H1 (cell line): ENCODE data around the gene SOX15. TPM values are rescaled to one million over a fixed set of nuclear protein-coding genes. Genes with fewer than 3 reads are reported as not detected.

Experiments used
- CTCF ChIA-PET: fragments of 300-600 bp; sonication (Branson Sonifier 250); formaldehyde crosslinking; loops from one replicate; lab custom pipeline; 2021; ENCODE audit not compliant: partially characterized antibody; lab: Charles Lee
- POLR2A ChIA-PET: fragments of 300-600 bp; sonication (Branson Sonifier 250); formaldehyde crosslinking; loops from one replicate; lab custom pipeline; 2021; ENCODE audit warnings: inconsistent platforms; ENCODE audit not compliant: partially characterized antibody; lab: Charles Lee
- DNase-seq, 2 experiments: peaks; one replicate each; pipeline versions ENCODE4 v3.0.0 to v3.0.0-alpha.2; 2010 to 2022; ENCODE audit warnings: low spot score in 2 of 2, low read depth in 1 of 2, mixed read lengths in 1 of 2
- FAIRE-seq: peaks from 2 replicates; lab custom pipeline; 2011; peaks lifted over from hg19 to GRCh38; lab: Jason Lieb, UNC
- H2AFZ ChIP-seq: 2 replicates; pipeline ENCODE4 v1.8.1; 2012; ENCODE audit warnings: low read length, inconsistent platforms
- H2AK5ac ChIP-seq: 2 replicates; pipeline ENCODE4 v1.6.1; 2013; ENCODE audit warnings: low read depth, low read length
- H2BK120ac ChIP-seq: replicated peaks from 2 replicates; pipeline ENCODE3; 2013; ENCODE audit warnings: low read depth, low read length, inconsistent platforms
- H2BK12ac ChIP-seq: 2 replicates; pipeline ENCODE4 v1.6.1; 2013; ENCODE audit warnings: low read depth, low read length
- H2BK15ac ChIP-seq: 2 replicates; pipeline ENCODE4 v1.6.1; 2013; ENCODE audit warnings: low read length
- H2BK20ac ChIP-seq: 2 replicates; pipeline ENCODE4 v1.6.1; 2013; ENCODE audit warnings: low read length
- H2BK5ac ChIP-seq: 2 replicates; pipeline ENCODE4 v1.6.1; 2013; ENCODE audit warnings: low read depth, low read length
- H3K14ac ChIP-seq: 2 replicates; pipeline ENCODE4 v1.6.1; 2013; ENCODE audit warnings: inconsistent platforms; ENCODE audit not compliant: insufficient read length
- H3K18ac ChIP-seq: 2 replicates; pipeline ENCODE4 v1.6.1; 2013; ENCODE audit warnings: low read length; ENCODE audit errors: extremely low read depth
- H3K23ac ChIP-seq: 2 replicates; pipeline ENCODE4 v1.6.1; 2013; ENCODE audit warnings: inconsistent platforms; ENCODE audit not compliant: insufficient read length
- H3K23me2 ChIP-seq: 2 replicates; pipeline ENCODE4 v1.6.1; 2013; ENCODE audit warnings: low read depth, low read length
- H3K27ac ChIP-seq: 2 replicates; pipeline ENCODE4 v1.6.1; 2011; ENCODE audit warnings: low read depth, low read length, inconsistent platforms
- H3K27me3 ChIP-seq, 4 experiments: replicated peaks in 1 of 4; 1 replicate in 1 of 4; 2 replicates in 3 of 4; pipeline versions ENCODE4 v1.6.1 to v1.8.1; 2011 to 2013; ENCODE audit warnings: low read length in 3 of 4, mild to moderate bottlenecking in 3 of 4, inconsistent platforms in 2 of 4, mixed read lengths in 2 of 4, moderate library complexity in 1 of 4; ENCODE audit not compliant: control insufficient read depth in 3 of 4, insufficient read depth in 3 of 4; ENCODE audit errors: extremely low read depth in 1 of 4
- H3K36me3 ChIP-seq, 4 experiments: 2 replicates each; pipeline versions ENCODE4 v1.6.1 to v1.8.1; 2011 to 2013; ENCODE audit warnings: mild to moderate bottlenecking in 4 of 4, low read length in 3 of 4, moderate library complexity in 2 of 4, control low read depth in 1 of 4, inconsistent platforms in 1 of 4; ENCODE audit not compliant: insufficient read depth in 4 of 4, control insufficient read depth in 2 of 4
- H3K4ac ChIP-seq: replicated peaks from 2 replicates; pipeline ENCODE3; 2013; ENCODE audit warnings: low read length, low read depth, mixed read lengths, inconsistent platforms; ENCODE audit not compliant: insufficient read length
- H3K4me1 ChIP-seq, 4 experiments: replicated peaks in 1 of 4; 1 replicate in 1 of 4; 2 replicates in 3 of 4; pipeline versions ENCODE4 v1.6.1 to v1.8.1; 2011 to 2013; ENCODE audit warnings: low read length in 3 of 4, inconsistent platforms in 2 of 4, mixed read lengths in 1 of 4; ENCODE audit not compliant: insufficient read depth in 4 of 4, control insufficient read depth in 3 of 4
- H3K4me2 ChIP-seq, 2 experiments: 2 replicates each; pipeline versions ENCODE4 v1.6.1 to v1.8.1; 2011 to 2013; ENCODE audit warnings: low read depth in 2 of 2, low read length in 2 of 2, control low read depth in 1 of 2, inconsistent platforms in 1 of 2, mild to moderate bottlenecking in 1 of 2; ENCODE audit not compliant: insufficient read depth in 1 of 2
- H3K4me3 ChIP-seq, 4 experiments: fragments of 200-600, 300-600 bp in 1 of 4; sonication (generic), shearing (Covaris generic), sonication (Bioruptor Twin) in 1 of 4; 2 replicates each; pipeline versions ENCODE4 v1.5.1 to v1.8.1; 2011 to 2016; ENCODE audit warnings: low read length in 4 of 4, low read depth in 3 of 4, control low read depth in 2 of 4, inconsistent platforms in 2 of 4, mild to moderate bottlenecking in 2 of 4, mixed read lengths in 1 of 4, moderate library complexity in 1 of 4; ENCODE audit not compliant: insufficient read depth in 2 of 4; ENCODE audit errors: extremely low read depth in 1 of 4
- H3K56ac ChIP-seq: replicated peaks from 2 replicates; pipeline ENCODE3; 2013; ENCODE audit warnings: low read depth, mild to moderate bottlenecking, mixed read lengths, low read length, inconsistent platforms; ENCODE audit not compliant: insufficient read length
- H3K79me1 ChIP-seq: 2 replicates; pipeline ENCODE4 v1.6.1; 2013; ENCODE audit warnings: low read depth, low read length, control low read depth
- H3K79me2 ChIP-seq, 2 experiments: 2 replicates each; pipeline versions ENCODE4 v1.6.1 to v1.8.1; 2012 to 2013; ENCODE audit warnings: low read length in 2 of 2, mild to moderate bottlenecking in 2 of 2, inconsistent platforms in 1 of 2; ENCODE audit not compliant: insufficient read depth in 2 of 2, control insufficient read depth in 1 of 2
- H3K9ac ChIP-seq, 4 experiments: replicated peaks in 1 of 4; 1 replicate in 1 of 4; 2 replicates in 3 of 4; pipeline versions ENCODE4 v1.6.1 to v1.8.1; 2011 to 2013; ENCODE audit warnings: low read depth in 3 of 4, low read length in 3 of 4, control low read depth in 2 of 4, mild to moderate bottlenecking in 2 of 4, moderate library complexity in 2 of 4, inconsistent platforms in 1 of 4; ENCODE audit errors: extremely low read depth in 1 of 4
- H3K9me3 ChIP-seq, 2 experiments: 2 replicates each; pipeline versions ENCODE4 v1.6.1 to v1.8.1; 2012 to 2013; ENCODE audit warnings: mild to moderate bottlenecking in 2 of 2, moderate library complexity in 2 of 2, control low read depth in 1 of 2, inconsistent platforms in 1 of 2, low read depth in 1 of 2, low read length in 1 of 2, mixed read lengths in 1 of 2; ENCODE audit not compliant: insufficient read depth in 2 of 2
- H4K20me1 ChIP-seq, 2 experiments: replicated peaks in 1 of 2; 2 replicates each; pipeline versions ENCODE3 to v1.8.1; 2011 to 2013; ENCODE audit warnings: inconsistent platforms in 2 of 2, low read length in 2 of 2, mild to moderate bottlenecking in 1 of 2; ENCODE audit not compliant: insufficient read depth in 2 of 2, control insufficient read depth in 1 of 2
- H4K5ac ChIP-seq: 2 replicates; pipeline ENCODE4 v1.6.1; 2013; ENCODE audit warnings: low read length, low read depth, mixed read lengths, inconsistent platforms; ENCODE audit not compliant: insufficient read length
- H4K8ac ChIP-seq: 2 replicates; pipeline ENCODE4 v1.8.0; 2013; ENCODE audit warnings: mild to moderate bottlenecking, moderate library complexity, low read length, inconsistent platforms; ENCODE audit not compliant: insufficient read depth; ENCODE audit errors: extremely low read depth
- H4K91ac ChIP-seq: replicated peaks from 2 replicates; pipeline ENCODE3; 2013; ENCODE audit warnings: low read length, mixed read lengths, inconsistent platforms; ENCODE audit not compliant: insufficient read length
- CBX5 ChIP-seq: fragments of 300-800, 300-1000 bp; sonication (generic); IDR thresholded peaks from 2 replicates; pipeline ENCODE4 v1.7.1; 2016; ENCODE audit warnings: antibody characterized with exemption, low read length, low read depth
- CTBP2 ChIP-seq: IDR thresholded peaks from 2 replicates; pipeline ENCODE4 v1.7.0; 2011; ENCODE audit warnings: borderline replicate concordance, mild to moderate bottlenecking, moderate library complexity, mixed read lengths, low read length; ENCODE audit not compliant: insufficient read depth, insufficient read length
- EZH2 ChIP-seq: fragments of 200-600 bp; sonication (generic); IDR thresholded peaks from 2 replicates; pipeline ENCODE4 v1.7.1; 2012; ENCODE audit warnings: low read depth, mild to moderate bottlenecking, moderate library complexity, low read length, inconsistent platforms; ENCODE audit not compliant: severe bottlenecking
- PHF8 ChIP-seq: fragments of 200-600 bp; sonication (generic); conservative IDR thresholded peaks from 2 replicates; pipeline ENCODE4 v1.7.1; 2012; ENCODE audit warnings: low read depth, mild to moderate bottlenecking, inconsistent platforms, low read length, moderate library complexity
- SAP30 ChIP-seq: fragments of 300-600 bp; sonication (generic); IDR thresholded peaks from 2 replicates; pipeline ENCODE4 v1.7.1; 2012; ENCODE audit warnings: low read length, moderate library complexity, mild to moderate bottlenecking, inconsistent platforms; ENCODE audit not compliant: insufficient read depth, insufficient replicate concordance
- TAF7 ChIP-seq: optimal IDR thresholded peaks from 2 replicates; pipeline ENCODE3; 2011; ENCODE audit warnings: low read depth, mild to moderate bottlenecking, inconsistent platforms, low read length, moderate library complexity, borderline replicate concordance
- WGBS, 2 experiments: shearing (Covaris generic) in 1 of 2; methylation state at CpG; one replicate each; pipeline versions ENCODE4 v1.1.6 to v1.1.7; 2013 to 2015; ENCODE audit warnings: low lambda C conversion rate in 2 of 2, mixed read lengths in 2 of 2, inconsistent platforms in 1 of 2, low coverage in 1 of 2, missing lambda C conversion rate in 1 of 2; ENCODE audit not compliant: insufficient replicate concordance in 2 of 2, insufficient coverage in 1 of 2, insufficient read length in 1 of 2; ENCODE audit errors: extremely low coverage in 1 of 2, missing lambda C conversion rate in 1 of 2; 5-methylcytosine and 5-hydroxymethylcytosine counted together
- polyA plus RNA-seq, 7 experiments: library from polyadenylated mRNA; depleted of rRNA in 3 of 7; stranded (reverse) in 5 of 7; unstranded in 2 of 7; fragments of >200 nt in 5 of 7; fragments of 200-250 nt in 2 of 7; gene quantifications; 1 replicate in 5 of 7; 2 replicates in 1 of 7; 4 replicates in 1 of 7; pipeline versions ENCODE4 v1.2.1 to v1.2.3, GENCODE V29; 2011 to 2013; ENCODE audit warnings: missing spikeins in 2 of 7, mixed read lengths in 2 of 7
- total RNA-seq: library from RNA; stranded (reverse); fragmentation: NEBNext Ultra II Directional; extraction: Animal tissue kit (Norgen Biotek cat#: 25700); gene quantifications from 2 replicates; pipeline ENCODE4 v1.2.1, GENCODE V29; 2021
- TF ChIP-seq, protein P1 (sequence below): IDR thresholded peaks from 2 replicates; pipeline ENCODE4 v1.6.1; 2012; ENCODE audit warnings: low read length, inconsistent platforms

Gene SOX15
- total and polyA plus RNA-seq, 2 of the 8 experiments (the other 6 are each of a cell fraction or from before 2014, with no cell fraction given): 14.3 to 26.8 TPM

DNA sequence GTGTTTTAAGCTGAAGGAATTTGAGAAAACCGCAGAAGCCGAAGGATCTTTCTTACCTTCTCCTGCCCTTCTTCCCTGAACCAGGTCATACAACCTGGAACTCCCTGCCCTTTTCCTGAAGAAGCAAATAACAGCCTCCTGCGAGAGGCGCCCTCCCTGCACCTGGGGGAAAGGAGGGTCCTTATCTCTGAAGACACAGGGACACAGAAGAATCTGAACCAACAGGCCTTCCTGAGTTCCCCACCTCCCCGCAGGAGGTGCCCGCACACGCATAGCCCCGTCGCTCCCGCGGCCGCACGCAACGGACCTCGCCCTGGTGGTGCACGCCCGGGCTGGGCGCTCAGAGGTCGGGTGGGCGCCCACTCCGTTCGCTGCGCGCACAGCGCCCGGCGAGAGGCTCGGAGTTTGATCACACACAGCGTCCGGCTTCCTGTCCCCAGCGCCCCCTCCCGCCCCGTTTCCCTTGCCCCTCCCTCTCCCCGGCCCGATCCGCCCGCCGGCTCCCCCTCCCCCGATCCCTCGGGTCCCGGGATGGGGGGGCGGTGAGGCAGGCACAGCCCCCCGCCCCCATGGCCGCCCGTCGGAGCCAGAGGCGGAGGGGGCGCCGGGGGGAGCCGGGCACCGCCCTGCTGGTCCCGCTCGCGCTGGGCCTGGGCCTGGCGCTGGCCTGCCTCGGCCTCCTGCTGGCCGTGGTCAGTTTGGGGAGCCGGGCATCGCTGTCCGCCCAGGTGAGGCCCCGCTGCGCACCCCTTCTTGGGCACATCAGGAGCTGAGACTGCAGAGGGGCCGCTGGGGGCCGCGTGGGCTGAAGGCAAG, 41.1 kb downstream of the SOX15 start, which contains the start of gene TNFSF12:
TNFSF12 (plus strand) TSS at position 474 of the 816 bp plus-strand sequence; CDS start at position 570, 96 bp downstream.
- Histone ChIP-seq H2BK5ac (peak within 1 kb of the TSS; percentile 78; the same call in 1 of the 2 replicates), H3K23ac (no peak within 1 kb of the TSS), H3K79me1 (no peaks in the 10 kb centered on the region), H4K20me1 (peaks cover 0 to 7% of the 10 kb centered on the region in 2 experiments), H2BK20ac (no peak within 1 kb of the TSS), H2BK12ac (peak within 1 kb of the TSS; percentile 95; the same call in 1 of the 2 replicates), H3K79me2 (no peaks in the 10 kb centered on the region), H2AFZ (peak within 1 kb of the TSS; percentile 86), H3K9me3 (no peaks in the 10 kb centered on the region), H3K14ac (no peak within 1 kb of the TSS), H3K4me1 (peaks cover 0 to 4% (median 3%) of the 10 kb centered on the region in 4 experiments; a peak in 2 of 7 replicates), H3K4me2 (peak within 1 kb of the TSS; percentile 70 to 89), H4K8ac (peak within 1 kb of the TSS; percentile 89; the same call in 1 of the 2 replicates), H2AK5ac (peak within 1 kb of the TSS; percentile 25; the same call in 1 of the 2 replicates), H3K36me3 (no peaks in the 10 kb centered on the region), H3K23me2 (peaks cover 6% of the 10 kb centered on the region; the same call in 1 of the 2 replicates), H3K27me3 (peaks cover 0 to 5% (median 3%) of the 10 kb centered on the region in 4 experiments; a peak in 4 of 7 replicates), H3K18ac (peak within 1 kb of the TSS; percentile 60; the same call in 1 of the 2 replicates), H3K9ac (peak within 1 kb of the TSS in 2 of 4 experiments; percentile 25 to 32; a peak in 3 of 7 replicates), H4K91ac (peak within 1 kb of the TSS; percentile 93), H3K27ac (no peak within 1 kb of the TSS), H2BK15ac (peak within 1 kb of the TSS; percentile 98; the same call in 1 of the 2 replicates), H3K4ac (peak within 1 kb of the TSS; percentile 91), H2BK120ac (no peak within 1 kb of the TSS), H3K56ac (no peak within 1 kb of the TSS), H4K5ac (peak within 1 kb of the TSS; percentile 15), H3K4me3 (peak within 1 kb of the TSS; percentile 56 to 77 (median 70))
- 3% methylated on average over 37 of the region's 65 CpGs; no CpG with 5 or more reads in 1 of the 2 experiments for WGBS, 2 experiments
- ChIA-PET POLR2A (interaction anchor here (0.8 to 37.5 kb wide), 10 partner anchors 9 to 64 kb away, joined by 3 to 1144 read pairs (median 4); partner anchors contain the start of genes CD68, MPDU1, POLR2A and SOX15), CTCF (interaction anchor here (0.6 to 3.9 kb wide), 5 partner anchors 12 to 59 kb away, joined by 3 to 27 read pairs (median 3); partner anchors contain the start of gene SENP3)
- FAIRE-seq (peak; percentile 71), DNase-seq (peak in 1 of 2 experiments; percentile 73)
- no peak for TF ChIP-seq TAF7
- no peak for TF ChIP-seq EZH2
- peak; percentile 10 for TF ChIP-seq CTBP2
- no peak for TF ChIP-seq CBX5
- TF ChIP-seq PHF8: peak; percentile 38; the same call in 1 of the 2 replicates
- TF ChIP-seq, protein P1, sequence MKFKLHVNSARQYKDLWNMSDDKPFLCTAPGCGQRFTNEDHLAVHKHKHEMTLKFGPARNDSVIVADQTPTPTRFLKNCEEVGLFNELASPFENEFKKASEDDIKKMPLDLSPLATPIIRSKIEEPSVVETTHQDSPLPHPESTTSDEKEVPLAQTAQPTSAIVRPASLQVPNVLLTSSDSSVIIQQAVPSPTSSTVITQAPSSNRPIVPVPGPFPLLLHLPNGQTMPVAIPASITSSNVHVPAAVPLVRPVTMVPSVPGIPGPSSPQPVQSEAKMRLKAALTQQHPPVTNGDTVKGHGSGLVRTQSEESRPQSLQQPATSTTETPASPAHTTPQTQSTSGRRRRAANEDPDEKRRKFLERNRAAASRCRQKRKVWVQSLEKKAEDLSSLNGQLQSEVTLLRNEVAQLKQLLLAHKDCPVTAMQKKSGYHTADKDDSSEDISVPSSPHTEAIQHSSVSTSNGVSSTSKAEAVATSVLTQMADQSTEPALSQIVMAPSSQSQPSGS: no peak
- no peak for TF ChIP-seq SAP30
